SIG-M5 treated with dmso at 0.1 percent for 504 hours (cell line): Measurements from ENCODE around the gene C4orf50.

Experiments
- DNase-seq: peaks from one replicate; lab custom pipeline; 2025; ENCODE audit not compliant: unreplicated experiment; lab: John Stamatoyannopoulos, UW

The C4orf50 gene

DNA sequence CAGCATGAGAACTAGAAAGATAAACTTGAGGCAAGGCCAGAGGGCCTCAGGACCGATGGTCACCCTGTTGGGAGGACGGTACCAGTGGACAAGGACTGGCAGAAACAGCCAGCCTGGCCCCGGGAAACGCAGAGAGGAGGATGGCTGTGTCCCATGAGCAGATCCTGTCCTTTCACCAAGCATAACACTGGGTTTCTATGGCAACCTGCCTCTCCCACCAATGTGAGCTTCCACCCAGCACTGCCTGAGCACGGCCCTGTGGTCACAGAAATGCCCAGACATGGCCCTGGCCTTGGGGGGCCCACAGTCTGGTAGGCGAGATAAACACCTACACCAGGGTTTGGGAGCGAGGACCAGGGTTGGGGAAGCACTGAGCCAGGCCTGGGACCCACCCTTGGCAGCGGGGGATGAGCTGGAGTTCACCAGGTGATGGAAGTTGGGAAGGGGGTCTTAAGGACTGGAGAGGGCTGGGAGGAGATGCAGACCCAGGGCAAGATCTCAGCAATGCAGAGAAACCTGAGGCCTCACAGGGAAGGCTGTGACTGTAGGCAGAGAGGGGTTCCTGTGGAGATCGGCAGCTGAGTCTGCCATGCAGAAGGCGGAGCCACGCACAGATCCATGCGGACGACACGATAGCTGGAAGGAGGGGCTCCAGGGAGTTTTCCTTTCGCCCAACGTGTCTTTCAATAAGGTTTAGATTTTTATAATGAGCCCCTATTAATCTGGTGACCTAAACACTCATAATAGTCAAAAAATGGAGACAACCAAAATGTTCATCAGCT, 92.6 kb downstream of the C4orf50 start:
- DNase-seq: no peak

- no peak for DNase-seq
These were observed 93.6 kb downstream of the C4orf50 start for GRCh38 chr4:5924461-5925125.

DNA sequence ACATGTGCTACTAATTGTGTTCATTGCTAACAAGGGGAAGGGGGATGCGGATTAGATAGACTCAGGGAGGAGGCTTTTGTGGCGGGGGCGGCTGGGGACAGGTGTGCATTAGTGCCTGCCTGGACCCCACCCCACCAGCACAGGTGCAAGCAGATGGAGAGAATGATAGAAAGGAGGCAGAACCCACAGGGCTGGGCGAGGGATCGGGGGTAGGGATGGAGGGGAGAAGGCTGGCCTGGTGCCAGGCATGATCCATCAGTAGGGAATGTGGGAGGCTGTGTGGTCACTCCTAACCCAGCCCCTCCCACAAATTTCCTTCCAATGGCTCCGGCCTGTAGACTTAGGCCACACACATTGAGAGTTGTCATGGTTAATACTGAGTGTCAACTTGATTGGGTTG, 94.9 kb downstream of the C4orf50 start:
- DNase-seq: no peak

DNA sequence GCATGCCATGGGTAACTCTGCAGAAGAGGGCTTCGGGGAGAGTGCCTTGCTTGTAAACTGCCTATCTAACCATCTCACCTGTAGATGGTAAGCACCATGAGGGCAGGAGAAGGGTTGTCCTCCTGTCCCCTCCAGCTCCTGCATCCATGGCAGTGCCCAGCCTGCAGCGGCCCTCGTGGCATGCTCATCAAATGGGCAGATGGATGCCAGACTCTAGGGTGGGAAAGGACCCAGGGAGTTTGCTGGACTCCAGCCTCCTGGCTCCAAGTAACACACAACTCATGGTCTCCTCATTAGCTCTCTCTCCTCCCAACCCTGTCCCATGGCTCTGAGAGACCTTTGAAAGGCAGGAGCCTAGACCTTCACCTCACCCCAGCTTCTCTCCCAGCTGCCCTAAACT, 95.7 kb downstream of the C4orf50 start:
- DNase-seq: no peak

GRCh38 chr4:5921981-5922380, 96.2 kb downstream of the C4orf50 start:
- DNase-seq: no peak

DNA sequence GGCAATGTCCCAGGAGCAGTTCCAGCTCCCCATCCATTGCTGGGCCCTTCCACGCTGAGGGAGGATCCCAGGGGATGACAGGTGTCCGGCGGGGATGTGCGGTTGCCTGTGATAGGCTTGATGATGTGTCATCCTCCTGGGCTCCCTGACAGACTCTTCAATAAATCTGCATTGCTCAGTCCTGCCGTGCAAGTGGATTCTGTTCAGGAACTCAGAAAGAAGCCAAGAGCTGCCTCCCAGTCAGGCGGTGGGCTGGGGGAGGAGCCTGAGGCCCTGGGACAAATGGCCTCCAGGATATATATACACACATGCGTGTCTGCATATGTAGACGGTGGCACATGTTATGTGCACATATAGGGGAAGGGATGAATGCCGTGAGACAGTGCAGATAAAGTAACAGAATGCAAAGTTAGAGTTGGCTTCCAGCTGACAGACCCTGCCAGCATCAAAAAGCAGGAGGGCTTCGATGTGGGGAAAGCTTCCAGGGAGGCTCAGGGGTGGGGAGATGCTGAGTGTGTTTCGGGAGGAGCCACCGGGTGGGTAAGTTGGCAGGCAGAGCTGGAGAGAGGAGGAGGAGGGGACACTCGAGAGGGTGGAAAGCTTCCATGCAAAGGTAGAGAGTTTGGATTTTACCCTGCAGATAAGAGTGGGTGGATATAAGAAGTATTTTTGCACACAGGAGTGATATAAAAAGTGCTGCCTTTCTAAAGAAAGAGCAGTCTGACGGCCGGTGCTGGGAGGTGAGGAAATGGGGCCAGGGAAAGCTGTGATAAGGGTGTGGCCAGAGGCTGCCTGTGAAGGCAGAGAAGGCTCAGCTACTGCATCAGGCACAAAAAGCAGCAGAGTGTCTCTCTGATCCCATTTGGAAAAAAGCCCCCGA, 96.9 kb downstream of the C4orf50 start:
- DNase-seq: no peak

- DNase-seq: no peak
These were observed 98.7 kb downstream of the C4orf50 start for GRCh38 chr4:5919571-5919970.

DNA sequence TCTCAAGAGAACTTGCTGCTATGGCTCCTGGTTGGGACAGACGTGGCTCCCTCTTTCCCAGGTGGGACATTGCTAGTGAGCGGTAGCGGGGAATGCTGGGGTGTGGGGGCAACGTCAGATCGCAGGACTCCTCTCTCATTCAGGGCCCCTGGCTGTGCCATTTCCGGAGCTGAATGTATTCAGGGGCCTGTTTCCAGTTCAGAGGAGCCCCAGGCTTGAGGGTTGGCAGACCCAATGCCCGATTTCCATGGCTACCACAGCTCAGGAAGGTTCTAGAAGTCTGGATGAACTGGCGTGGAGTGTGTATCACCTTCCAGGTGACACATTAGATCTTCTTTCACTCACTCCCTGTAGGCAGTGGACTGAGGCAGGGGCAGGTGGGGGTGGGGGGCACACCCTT, 99.2 kb downstream of the C4orf50 start:
- DNase-seq: no peak

- DNase-seq: no peak
These were observed 99.8 kb downstream of the C4orf50 start for GRCh38 chr4:5918331-5918985.

DNA sequence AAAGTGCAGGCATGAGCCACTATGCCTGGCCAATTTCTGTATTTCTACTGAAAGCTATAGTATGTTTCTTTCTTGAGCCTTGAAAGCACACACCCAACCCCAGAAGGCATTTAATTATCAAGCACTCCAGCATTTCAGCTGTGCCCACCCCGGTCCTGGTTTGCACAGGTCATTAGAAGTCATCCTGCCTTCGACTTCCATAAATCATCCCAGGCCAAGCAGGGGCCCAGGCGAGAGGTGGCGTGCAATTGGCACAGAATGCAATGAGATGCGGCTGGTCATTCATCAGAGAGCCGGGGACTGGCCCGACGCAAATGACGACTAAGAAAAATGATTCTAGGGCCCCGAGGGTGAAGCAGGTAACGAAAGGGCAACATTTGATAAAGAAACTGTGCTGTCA, 100.6 kb downstream of the C4orf50 start:
- DNase-seq: no peak

DNA sequence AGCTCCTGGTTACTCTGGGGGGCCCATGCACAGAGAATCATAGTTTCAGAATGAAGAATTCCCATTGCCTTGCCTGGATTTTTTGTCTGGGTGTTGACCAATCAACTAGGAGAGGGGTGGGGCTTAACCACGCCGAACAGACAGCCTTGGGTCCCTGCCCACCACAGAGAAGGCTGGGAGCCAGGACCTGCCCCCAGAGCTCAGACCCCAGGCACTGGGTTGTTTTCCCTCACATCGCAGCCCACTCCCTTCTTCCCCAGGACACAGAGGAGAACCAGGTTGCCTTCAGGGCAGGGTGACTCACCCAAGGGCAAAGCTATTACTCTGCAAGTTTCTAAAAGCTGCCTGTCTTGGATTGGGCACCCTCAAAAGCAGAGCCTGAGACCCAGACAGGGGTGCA, 102.0 kb downstream of the C4orf50 start:
- no peak for DNase-seq

DNA sequence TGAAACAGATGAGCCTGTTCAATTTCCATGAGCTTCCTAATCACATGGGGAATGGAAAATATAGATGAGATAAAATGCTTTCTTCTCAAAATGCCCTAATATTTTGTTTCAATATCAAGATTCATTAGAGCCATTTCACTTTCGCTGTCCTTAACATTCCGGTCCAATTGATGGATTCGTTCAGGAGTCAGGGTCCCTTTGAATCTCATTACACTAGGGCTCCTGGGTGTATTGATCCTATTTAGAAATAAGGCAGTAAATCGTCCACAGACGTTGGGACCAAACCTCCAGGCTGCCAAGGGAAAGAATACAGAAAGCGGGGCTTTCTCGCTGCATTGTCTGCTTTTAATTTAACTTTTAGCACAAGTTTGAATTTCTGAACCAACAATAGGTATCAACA, 104.8 kb downstream of the C4orf50 start:
- no peak for DNase-seq

- no peak for DNase-seq
These were observed 105.6 kb downstream of the C4orf50 start for GRCh38 chr4:5912614-5913019.

DNA sequence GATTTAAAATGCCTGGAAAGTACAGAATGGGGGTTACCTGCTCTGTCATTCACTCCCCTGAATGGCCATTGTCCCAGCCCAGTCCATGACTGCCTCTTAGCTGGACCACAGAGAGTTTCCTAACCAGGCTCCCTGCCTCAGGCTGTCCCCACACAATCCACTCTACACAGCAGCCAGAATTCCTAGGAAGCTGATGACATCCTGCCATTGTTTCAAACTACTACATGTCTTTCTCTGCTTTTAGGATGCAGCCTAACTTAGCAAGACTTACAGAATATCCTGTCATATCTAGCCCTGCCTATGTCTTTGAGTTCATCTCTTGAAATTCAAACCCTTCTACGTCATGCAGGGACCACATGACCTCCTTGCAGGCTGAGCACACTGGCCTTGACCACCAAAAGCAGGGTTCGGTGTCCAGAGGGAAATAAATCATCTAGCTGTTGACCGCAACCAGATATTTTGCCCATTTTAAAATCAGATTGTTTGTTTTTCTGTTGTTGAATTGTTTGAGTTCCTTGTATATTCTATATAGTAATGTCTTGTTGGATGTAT, 109.3 kb downstream of the C4orf50 start:
- no peak for DNase-seq

GRCh38 chr4:5906191-5906590, 112.0 kb downstream of the C4orf50 start:
- no peak for DNase-seq

DNA sequence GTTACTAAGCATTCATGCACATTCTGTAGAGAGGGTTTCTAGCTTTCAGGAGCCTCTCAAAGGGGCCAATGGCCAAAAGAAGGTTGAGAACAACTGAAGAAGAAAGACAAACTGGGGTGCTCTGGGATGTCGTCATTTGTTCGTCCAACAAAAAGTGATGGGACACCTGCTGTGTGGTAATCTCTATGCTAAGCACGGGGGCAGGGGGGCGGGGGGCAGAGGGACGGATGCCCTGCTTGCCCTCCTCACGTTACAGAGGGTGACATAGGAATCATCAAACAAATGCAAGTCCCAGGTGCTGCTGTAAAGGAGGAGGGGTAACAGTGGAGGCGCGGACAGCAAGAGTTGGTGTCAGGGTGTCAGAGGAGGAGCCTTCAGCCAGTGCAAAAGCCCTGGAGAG, 112.5 kb downstream of the C4orf50 start:
- no peak for DNase-seq

DNA sequence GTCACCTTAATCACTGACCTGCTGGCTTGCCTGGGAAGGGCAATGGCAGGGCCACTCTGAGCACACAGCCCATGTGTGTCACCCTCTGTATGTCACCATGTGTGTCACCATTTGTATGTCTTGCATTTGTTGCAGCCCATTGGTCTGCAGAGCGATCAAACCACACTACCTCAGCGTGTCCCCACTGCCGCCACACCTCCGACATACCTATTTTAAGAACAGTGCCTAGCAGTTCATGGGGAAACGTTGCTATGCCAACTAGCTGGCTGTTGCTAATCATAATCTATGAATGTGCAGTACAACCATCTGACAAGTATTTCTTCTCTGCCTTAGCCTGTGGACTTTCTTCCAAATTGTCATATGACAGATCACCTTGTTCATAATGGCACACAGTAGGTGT, 117.4 kb downstream of the C4orf50 start:
- no peak for DNase-seq

GRCh38 chr4:5899881-5900280, 118.3 kb downstream of the C4orf50 start:
- no peak for DNase-seq

DNA sequence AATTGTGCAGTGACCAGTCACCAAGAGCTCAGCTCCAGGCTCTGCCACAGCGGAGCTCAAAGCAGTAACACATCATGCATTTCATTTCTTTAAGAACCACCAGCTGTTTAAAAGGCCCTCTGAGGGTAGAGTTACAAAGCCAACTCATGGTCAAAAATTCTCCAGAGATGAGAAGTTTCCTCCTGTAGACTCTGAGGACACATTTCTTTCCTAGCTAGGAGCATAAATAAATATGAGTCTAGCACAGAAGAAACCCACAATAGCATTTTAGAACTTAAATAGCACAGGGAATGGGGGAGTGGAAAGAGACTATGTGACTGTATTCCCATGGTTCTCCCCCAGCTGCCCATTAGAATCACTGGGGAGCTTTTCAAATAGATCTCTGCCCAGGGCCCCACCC, 118.8 kb downstream of the C4orf50 start:
- no peak for DNase-seq

DNA sequence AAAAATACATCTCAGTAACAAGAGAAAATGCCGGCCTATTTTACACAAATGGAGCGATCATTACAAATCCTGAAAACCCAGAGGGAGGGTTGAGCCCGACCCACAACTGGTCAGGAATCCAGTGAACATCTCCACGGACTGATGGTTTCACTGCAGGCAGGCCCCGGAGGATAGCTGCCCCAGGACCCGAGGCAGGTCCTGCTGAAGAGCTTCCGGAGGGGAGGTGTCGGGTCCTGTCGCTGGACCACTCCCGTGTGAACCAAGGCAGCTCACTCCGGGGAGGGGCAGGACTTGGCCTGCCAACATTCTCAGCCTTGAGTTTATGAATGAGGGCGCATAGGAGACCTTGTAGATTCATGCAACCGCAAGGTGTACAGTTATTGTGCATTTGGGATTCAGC, 120.6 kb downstream of the C4orf50 start:
- no peak for DNase-seq

DNA sequence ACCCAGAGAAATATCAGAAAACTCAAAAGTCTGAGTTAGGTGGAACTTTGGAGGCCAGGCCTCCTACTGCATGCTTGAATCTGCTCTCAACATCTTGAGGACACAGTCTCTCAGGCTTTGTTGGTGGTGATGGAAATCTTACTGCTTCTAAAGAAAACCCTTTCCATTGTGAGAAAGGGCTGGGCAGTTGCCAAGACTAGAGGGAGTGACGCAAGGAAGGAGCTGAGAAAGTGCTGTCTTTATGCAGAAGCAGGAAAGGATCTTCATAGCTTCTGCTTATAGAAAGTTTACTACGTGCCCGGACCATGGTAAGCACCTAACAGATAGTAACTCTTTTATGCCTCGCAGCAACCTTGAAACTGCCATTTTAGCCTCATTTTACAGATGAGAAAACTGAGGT, 122.9 kb downstream of the C4orf50 start:
- DNase-seq: no peak
